GM18505 (cell line): ENCODE data around the gene KAT2B.
"Not testable (repeated sequence)": the region's sequence is repeated elsewhere in the genome, so short reads cannot be mapped to it uniquely, and the experiment has no call there.

Source experiments
- ATAC-seq: cut with Tn5 transposase; IDR thresholded peaks from one replicate; pipeline ENCODE4 v1.9.1; 2021; ENCODE audit not compliant: unreplicated experiment
- POLR2A ChIP-seq: IDR thresholded peaks from 4 replicates; pipeline ENCODE4 v1.6.1; 2011; ENCODE audit warnings: borderline replicate concordance; ENCODE audit not compliant: insufficient read depth, insufficient read length; ENCODE audit errors: extremely low read depth

KAT2B gene

GRCh38 chr3:20028905-20029331, 11.3 kb upstream of the KAT2B start:
- ATAC-seq = no peak
- TF ChIP-seq POLR2A = no peak

DNA sequence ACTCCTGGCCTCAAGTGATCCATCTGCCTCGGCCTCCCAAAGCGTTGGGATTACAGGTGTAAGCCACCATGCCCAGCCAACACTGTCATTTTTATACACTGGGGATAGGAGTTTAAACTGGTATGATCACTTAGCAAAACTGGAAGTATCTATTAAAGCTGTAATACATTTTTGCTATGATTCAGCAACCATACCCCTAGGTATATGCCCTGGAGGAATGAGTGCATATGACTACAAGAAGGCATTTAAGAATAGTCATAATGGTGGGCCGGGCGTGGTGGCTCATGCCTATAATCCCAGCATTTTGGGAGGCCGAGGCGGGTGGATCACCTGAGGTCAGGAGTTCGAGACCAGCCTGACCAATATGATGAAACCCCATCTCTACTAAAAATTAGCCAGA, 8.3 kb upstream of the KAT2B start:
- not testable (repeated sequence) for ATAC-seq

- TF ChIP-seq POLR2A = no peak
- no peak for ATAC-seq
Observed at GRCh38 chr3:20035019-20035418, 5.2 kb upstream of the KAT2B start.

DNA sequence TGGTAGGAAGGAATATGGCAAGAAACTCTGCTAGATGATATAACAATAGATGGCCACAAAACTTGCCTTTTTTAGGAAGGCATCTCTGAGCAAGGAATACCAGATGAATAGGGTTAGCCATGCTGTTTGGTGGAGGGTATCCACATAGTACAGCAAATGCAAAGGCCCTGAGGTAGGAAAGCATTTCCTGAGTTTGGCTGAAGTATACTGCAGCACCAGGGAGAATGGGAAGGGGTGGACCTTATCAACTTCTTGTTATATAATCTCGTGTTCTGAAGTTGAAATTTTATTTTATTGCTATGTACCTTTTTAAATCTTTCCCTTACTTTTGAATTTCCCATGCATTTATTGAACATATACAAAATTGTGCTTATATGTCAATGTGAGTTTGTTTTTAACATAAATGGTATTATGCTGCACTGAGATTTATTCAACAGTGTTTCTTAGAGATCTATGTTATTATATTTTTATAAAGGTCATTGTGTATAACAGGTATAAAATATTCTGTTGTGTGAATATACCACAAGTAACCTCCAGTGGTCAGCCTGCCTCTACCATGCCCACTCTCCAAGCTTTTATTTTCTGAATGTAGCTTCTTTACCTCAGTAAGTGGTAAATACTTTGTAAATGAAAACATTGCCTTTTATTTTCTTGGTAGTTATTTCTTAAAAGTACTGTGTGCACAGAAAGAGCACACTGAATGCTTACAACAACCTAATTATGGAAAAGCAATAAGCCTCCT, 2.8 kb upstream of the KAT2B start:
- no peak for TF ChIP-seq POLR2A

GRCh38 chr3:20038699-20039465, 1.4 kb upstream of the KAT2B start:
- no peak for ATAC-seq
- no peak for TF ChIP-seq POLR2A

More for the DNA sequence above, 2.8 kb upstream of the KAT2B start:
- ATAC-seq = no peak

DNA sequence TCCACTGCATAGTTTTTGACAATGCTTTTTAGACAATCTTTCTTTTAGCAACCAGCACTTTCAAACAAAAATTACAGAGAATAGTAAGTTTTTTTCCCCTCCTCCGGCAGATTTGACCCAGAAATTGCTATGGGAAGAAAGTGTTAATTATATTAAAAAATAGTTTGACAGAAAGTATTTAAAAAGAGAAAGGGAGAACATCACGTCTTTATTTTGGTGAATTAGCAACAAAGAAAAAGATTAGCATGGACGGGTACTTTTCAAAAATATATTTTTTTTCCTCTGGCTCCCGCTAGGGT, 831 bp upstream of the KAT2B start:
- no peak for ATAC-seq
- TF ChIP-seq POLR2A = no peak

DNA sequence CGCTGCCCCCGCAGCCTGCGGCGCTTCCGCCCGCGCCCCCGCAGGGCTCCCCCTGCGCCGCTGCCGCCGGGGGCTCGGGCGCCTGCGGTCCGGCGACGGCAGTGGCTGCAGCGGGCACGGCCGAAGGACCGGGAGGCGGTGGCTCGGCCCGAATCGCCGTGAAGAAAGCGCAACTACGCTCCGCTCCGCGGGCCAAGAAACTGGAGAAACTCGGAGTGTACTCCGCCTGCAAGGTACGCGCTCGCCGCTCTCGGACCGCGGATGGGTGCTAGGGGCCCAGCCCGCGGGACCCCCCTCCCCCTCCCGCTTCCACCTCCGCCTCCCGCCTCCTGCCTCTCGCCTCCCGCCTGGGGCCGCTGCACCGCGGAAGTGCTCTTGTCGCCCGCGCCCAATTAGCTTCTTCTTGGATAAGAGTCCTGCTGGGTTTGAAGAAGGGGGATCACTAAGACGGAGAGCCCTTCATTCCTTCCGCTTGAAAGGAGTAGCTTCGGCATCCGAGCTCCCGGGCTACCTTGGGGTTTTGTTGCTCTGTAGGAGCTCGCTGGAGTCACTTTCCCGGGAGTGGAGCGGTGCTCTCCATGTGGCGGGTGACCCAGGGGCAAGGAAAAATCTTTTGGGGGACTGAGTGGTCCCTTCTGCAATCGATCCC, 426 bp downstream of the KAT2B start:
- peak; percentile 54 for TF ChIP-seq POLR2A
- ATAC-seq = peak; percentile 34

- ATAC-seq = peak; percentile 38
- TF ChIP-seq POLR2A = peak; percentile 38
Observed at GRCh38 chr3:20041197-20041780, 1.0 kb downstream of the KAT2B start.

- no peak for ATAC-seq
- no peak for TF ChIP-seq POLR2A
Observed at GRCh38 chr3:20042331-20042730, 2.1 kb downstream of the KAT2B start.

GRCh38 chr3:20043396-20043795, 3.1 kb downstream of the KAT2B start:
- no peak for TF ChIP-seq POLR2A
- ATAC-seq = peak; percentile 8

- no peak for TF ChIP-seq POLR2A
- ATAC-seq = no peak
Observed at GRCh38 chr3:20043825-20044224, 3.6 kb downstream of the KAT2B start.

- ATAC-seq = not testable (repeated sequence)
Observed at GRCh38 chr3:20045141-20045540, 4.9 kb downstream of the KAT2B start.

GRCh38 chr3:20046556-20046955, 6.3 kb downstream of the KAT2B start:
- no peak for ATAC-seq
- TF ChIP-seq POLR2A = no peak

DNA sequence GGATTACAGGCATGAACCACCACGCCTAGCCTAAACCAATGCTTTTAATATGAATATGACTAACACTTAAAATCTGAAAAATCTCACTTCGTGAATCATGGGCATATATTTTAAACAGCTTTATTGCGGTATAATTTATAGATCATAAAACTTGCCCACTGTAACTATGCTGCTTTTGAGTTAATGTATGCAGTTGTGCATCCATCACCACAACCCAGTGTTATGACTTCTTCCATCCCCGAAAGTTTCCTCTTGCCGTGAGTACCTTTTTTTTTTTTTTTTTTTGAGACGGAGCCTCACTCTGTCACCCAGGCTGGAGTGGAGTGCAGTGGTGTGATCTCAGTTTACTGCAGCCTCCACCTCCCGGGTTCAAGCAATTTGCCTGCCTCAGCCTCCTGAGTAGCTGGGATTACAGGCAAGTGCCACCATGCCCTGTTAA, 7.1 kb downstream of the KAT2B start:
- ATAC-seq = no peak
- TF ChIP-seq POLR2A = no peak
